ENCODE measurements around the gene GOSR2. TPM values are rescaled to one million over a fixed set of nuclear protein-coding genes. Genes with fewer than 3 reads are reported as not detected.
"Not testable (repeated sequence)": the region's sequence is repeated elsewhere in the genome, so short reads cannot be mapped to it uniquely, and the experiment has no call there.

The GOSR2 gene
- total RNA-seq, 2 experiments from 2014 or later = 67.2 to 68.5 TPM

DNA sequence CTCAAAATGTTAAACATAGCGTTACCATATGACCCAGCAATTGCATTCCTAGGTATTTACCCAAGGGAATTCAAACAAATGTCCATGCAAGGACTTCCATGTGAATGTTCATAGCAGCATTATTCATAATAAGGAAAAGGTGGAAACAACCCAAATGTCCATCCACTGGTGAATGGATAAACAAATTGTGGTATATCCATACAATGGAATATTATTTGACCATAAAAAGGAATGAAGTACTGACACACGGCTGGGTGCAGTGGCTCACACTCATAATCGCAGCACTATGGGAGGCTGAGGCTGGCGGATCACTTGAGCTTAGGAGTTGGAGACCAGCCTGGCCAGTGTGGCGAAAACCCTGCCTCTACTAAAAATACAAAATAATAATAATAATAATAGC lies 24.1 kb upstream of the GOSR2 start:
- no peak overlapping the region for H3K27ac Mint-ChIP-seq
- H3K36me3 Mint-ChIP-seq = no peaks in the 10 kb centered on the region
- peaks cover 4% of the 10 kb centered on the region for H3K27me3 Mint-ChIP-seq
- ATAC-seq (ENCODE audit: low read depth) (no peak), DNase-seq (no peak)
- POLR2A ChIA-PET = no interaction called here
- no peaks in the 10 kb centered on the region for H3K4me1 Mint-ChIP-seq
- H3K9me3 Mint-ChIP-seq = peaks cover 4% of the 10 kb centered on the region
- H3K4me3 Mint-ChIP-seq = no peak overlapping the region

DNA sequence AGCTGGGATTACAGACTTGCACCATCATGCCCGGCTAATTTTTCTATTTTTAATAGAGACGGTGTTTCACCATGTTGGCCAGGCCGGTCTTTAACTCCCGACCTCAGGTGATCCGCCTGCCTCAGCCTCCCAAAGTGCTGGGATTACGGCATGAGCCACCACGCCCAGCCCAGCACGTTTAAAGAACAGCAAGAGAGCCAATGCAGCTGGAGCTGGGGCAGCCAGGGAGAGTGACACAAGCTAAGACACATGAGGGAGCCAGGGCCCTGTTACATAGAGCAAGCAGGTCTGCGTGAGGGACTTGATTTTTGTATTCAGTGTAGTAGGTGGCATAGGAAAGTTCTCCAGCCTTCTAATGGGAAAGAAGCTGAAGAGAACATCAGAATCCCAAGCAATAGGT lies 21.7 kb upstream of the GOSR2 start:
- H3K4me1 Mint-ChIP-seq = peaks cover 9% of the 10 kb centered on the region
- ATAC-seq (ENCODE audit: low read depth) (no peak), DNase-seq (no peak)
- no peak overlapping the region for H3K27ac Mint-ChIP-seq
- H3K27me3 Mint-ChIP-seq = peaks cover 5% of the 10 kb centered on the region
- H3K9me3 Mint-ChIP-seq = peaks cover 7% of the 10 kb centered on the region
- H3K36me3 Mint-ChIP-seq = no peaks in the 10 kb centered on the region
- H3K4me3 Mint-ChIP-seq = no peak overlapping the region
- POLR2A ChIA-PET = interaction anchor here (0.6 kb wide), 1 partner anchor 18 kb away, joined by 4 read pairs; no protein-coding TSS in a partner anchor

DNA sequence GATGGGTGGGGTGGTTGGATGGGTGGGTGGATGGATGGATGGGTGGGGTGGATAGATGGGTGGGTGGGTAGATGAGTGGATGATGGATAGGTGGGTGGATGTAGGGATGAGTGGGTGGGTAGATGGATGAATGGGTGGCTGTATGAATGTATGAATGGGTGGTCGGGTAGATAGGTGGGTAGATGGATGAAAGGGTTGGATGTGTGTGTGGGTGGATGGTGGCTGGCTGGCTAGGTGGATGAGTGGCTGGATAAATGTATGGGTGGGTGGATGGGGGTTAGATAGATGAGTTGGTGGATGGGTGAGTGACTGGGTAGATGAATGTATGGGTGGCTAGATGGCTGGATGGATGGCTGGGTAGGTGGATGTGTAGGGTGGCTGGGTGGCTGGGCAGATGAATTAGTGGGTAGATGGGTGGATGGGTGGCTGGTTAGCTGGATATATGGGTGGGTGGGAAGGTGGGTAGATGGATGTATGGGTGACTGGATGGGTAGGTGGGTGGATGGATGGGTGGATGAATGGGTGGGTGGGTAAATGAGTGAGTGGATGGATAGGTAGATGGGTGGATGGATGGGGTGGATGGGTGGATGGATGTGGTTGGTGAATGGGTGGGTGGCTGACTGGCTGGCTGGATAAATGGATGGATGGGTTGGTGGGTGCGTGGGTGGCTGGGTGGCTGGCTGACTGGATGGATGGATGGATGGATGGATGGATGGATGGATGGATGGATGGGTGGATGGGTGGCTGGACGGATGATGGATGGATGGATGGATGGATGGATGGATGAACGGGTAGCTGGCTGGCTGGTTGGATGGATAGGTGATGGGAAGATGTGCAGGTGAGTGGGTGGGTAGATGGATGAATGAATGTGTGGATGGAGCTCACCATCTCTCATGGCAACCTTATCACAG lies 18.9 kb upstream of the GOSR2 start:
- H3K27ac Mint-ChIP-seq = no peak overlapping the region
- H3K4me1 Mint-ChIP-seq = peaks cover 10% of the 10 kb centered on the region
- DNase-seq (no peak), ATAC-seq (ENCODE audit: low read depth) (no peak)
- H3K36me3 Mint-ChIP-seq = no peaks in the 10 kb centered on the region
- H3K4me3 Mint-ChIP-seq = no peak overlapping the region
- H3K27me3 Mint-ChIP-seq = peaks cover 5% of the 10 kb centered on the region
- H3K9me3 Mint-ChIP-seq = peaks cover 3% of the 10 kb centered on the region
- POLR2A ChIA-PET = no interaction called here

DNA sequence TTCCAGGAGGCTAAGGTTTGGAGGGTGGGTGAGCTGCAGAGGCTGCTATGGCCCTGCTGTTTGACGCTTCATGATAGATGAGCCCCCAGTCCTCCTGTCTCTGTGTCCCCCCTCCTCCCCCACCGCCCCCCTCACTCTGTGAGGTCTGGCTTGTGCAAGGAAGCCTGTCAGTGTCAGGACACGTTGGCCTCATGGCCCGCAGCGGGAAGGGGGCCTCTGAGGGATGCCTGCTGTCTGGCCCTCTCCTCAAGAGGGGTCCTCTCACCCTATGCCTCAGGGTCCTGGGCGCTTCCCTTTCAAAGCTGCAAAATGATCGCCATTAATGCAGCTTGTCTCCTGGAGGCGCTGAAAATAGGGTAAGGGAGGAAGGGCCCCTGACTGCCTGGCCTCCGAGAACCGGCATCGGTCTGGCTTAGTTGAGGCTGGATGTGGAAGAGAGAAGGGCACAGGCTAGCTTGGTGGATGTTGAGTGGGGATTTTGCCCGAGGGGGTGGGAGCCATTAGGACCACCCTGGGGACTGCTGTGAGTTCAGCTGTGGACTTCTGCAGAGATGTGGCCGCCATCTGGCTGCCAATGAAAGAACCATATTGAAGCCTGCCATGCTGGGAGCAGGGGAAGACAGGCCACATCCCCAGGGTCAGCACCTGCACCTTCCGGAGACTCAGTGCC lies 14.8 kb upstream of the GOSR2 start:
- peaks cover 10% of the 10 kb centered on the region for H3K4me1 Mint-ChIP-seq
- H3K9me3 Mint-ChIP-seq = peaks cover 3% of the 10 kb centered on the region
- POLR2A ChIA-PET = no interaction called here
- no peak overlapping the region for H3K27ac Mint-ChIP-seq
- DNase-seq (no peak), ATAC-seq (ENCODE audit: low read depth) (no peak)
- no peaks in the 10 kb centered on the region for H3K36me3 Mint-ChIP-seq
- H3K4me3 Mint-ChIP-seq = no peak overlapping the region
- H3K27me3 Mint-ChIP-seq = peaks cover 3% of the 10 kb centered on the region

DNA sequence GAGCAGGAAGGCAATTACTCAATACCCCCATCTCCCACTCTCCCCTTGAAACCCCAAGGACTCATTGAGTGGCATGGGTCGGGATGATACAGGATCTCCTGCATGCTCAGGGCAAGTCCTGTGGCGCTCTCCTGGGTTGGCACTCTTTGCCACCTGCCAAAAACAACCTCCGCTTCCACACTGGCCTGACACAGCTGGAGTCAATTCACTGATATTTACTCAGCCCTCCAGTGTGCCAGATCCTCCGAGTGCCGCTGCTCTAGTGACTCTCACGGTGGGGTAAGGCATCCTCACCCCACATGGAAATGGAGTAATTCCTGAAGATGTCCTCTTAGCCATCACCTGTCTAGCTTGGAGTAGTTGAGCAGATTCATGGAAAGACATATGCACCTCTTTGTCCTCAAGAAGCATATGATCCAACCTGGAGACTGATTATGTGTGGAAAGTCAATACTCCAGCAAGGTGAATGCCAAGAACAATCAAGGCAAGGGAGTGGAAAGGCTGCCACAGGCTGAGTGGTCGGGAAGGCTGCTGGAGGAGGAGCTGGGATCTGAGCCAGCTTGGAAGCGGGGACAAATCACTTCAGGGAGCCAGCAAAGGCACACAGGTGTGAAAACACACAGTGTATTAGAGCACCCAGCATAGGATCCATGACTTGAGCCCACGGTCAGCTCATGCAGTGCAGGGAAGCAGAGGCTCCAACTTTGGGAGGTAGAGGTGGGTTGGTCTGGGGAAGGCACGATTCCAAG lies 12.6 kb upstream of the GOSR2 start:
- H3K36me3 Mint-ChIP-seq = no peaks in the 10 kb centered on the region
- H3K4me1 Mint-ChIP-seq = peaks cover 9% of the 10 kb centered on the region
- no peak overlapping the region for H3K27ac Mint-ChIP-seq
- no peak for ATAC-seq (ENCODE audit: low read depth)
- DNase-seq = no peak
- POLR2A ChIA-PET = no interaction called here
- no peak overlapping the region for H3K4me3 Mint-ChIP-seq
- no peaks in the 10 kb centered on the region for H3K27me3 Mint-ChIP-seq
- no peaks in the 10 kb centered on the region for H3K9me3 Mint-ChIP-seq

DNA sequence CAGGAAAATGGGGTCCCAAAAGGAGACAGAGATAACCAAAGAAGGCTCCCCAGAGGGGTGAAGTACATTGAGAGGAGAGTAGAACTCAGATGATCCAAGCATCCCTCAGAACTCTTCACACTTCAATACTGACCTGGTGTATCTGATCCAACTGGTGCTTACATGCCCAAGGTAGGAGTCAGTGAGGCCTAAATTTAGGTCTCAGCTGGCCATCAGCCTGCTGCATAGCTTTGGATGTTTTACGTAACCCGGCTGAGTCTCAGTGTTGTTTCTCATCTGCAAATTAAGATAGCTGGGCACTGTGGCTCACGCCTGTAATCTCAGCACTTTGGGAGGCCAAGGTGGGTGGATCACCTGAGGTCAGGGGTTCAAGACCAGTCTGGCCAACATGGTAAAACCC lies 11.6 kb upstream of the GOSR2 start:
- no peaks in the 10 kb centered on the region for H3K9me3 Mint-ChIP-seq
- peaks cover 1% of the 10 kb centered on the region for H3K4me1 Mint-ChIP-seq
- POLR2A ChIA-PET = no interaction called here
- H3K4me3 Mint-ChIP-seq = no peak overlapping the region
- H3K27ac Mint-ChIP-seq = no peak overlapping the region
- no peaks in the 10 kb centered on the region for H3K36me3 Mint-ChIP-seq
- ATAC-seq (ENCODE audit: low read depth) (no peak), DNase-seq (no peak)
- no peaks in the 10 kb centered on the region for H3K27me3 Mint-ChIP-seq

DNA sequence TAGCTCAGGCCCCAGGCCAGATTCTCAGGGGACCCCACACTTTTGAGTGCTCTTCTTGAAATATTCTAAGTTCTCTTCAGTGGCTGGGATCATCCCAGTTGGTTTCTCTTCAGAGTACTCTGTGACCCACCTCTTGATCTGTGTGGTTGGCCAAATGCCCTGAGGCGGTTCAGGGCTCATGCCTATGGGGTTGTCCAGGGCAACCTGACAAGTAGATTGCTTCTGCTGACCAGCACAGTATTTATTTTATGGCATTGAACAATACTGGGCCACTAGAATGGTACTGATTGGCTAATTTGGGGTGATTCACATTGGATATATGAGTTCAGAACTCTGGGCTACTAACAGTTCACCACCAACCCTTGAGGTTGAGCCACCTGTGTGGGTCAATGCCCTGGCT lies 7.4 kb upstream of the GOSR2 start:
- H3K4me3 Mint-ChIP-seq = no peak overlapping the region
- POLR2A ChIA-PET = no interaction called here
- no peaks in the 10 kb centered on the region for H3K9me3 Mint-ChIP-seq
- no peaks in the 10 kb centered on the region for H3K27me3 Mint-ChIP-seq
- ATAC-seq (ENCODE audit: low read depth) (no peak), DNase-seq (no peak)
- H3K4me1 Mint-ChIP-seq = no peaks in the 10 kb centered on the region
- H3K36me3 Mint-ChIP-seq = no peaks in the 10 kb centered on the region
- H3K27ac Mint-ChIP-seq = no peak overlapping the region

DNA sequence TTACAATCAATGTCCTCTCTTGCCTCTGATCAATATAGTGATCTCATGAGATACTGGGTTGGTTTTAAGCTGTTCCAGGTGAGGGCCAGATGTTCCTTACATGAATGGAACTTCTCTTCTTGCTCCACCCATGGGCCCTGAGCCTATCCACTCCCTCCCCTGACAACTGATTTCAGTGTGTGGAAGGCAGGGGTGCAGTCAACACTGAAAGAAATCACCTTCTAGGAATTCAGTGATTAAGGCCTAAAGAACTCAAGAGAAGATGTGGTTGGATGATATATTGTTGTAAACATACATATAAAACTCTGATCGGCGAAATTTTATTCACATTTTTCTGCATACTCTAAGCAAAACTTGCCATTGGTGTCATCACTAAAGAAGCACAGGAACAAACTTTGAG lies 6.7 kb upstream of the GOSR2 start:
- no peaks in the 10 kb centered on the region for H3K4me1 Mint-ChIP-seq
- DNase-seq (no peak), ATAC-seq (ENCODE audit: low read depth) (no peak)
- no peak overlapping the region for H3K27ac Mint-ChIP-seq
- no peaks in the 10 kb centered on the region for H3K9me3 Mint-ChIP-seq
- H3K27me3 Mint-ChIP-seq = no peaks in the 10 kb centered on the region
- H3K36me3 Mint-ChIP-seq = no peaks in the 10 kb centered on the region
- H3K4me3 Mint-ChIP-seq = no peak overlapping the region
- POLR2A ChIA-PET = no interaction called here

DNA sequence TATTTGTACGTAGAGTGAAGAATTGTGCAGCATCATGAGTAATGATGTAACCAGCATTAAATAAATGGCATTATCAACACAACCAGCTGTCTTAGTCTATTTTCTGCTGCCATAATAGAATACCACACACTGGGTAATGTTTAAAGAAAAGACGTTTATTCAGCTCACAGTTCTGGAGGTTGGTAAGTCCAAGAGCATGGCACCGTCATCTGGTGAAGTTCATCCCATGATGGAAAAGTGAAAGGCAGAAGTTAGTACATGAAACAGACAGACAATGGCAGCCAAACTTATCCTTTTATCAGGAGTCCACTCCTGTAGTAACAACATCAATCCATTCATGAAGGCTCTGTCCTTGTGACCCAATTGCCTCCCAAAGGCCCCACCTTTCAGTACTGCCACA lies 6.3 kb upstream of the GOSR2 start:
- Mint-ChIP-seq H3K27me3 (no peaks in the 10 kb centered on the region), H3K4me1 (no peaks in the 10 kb centered on the region), H3K36me3 (no peaks in the 10 kb centered on the region), H3K4me3 (no peak overlapping the region), H3K27ac (no peak overlapping the region), H3K9me3 (no peaks in the 10 kb centered on the region)
- ATAC-seq (ENCODE audit: low read depth) (no peak), DNase-seq (no peak)
- POLR2A ChIA-PET = no interaction called here

DNA sequence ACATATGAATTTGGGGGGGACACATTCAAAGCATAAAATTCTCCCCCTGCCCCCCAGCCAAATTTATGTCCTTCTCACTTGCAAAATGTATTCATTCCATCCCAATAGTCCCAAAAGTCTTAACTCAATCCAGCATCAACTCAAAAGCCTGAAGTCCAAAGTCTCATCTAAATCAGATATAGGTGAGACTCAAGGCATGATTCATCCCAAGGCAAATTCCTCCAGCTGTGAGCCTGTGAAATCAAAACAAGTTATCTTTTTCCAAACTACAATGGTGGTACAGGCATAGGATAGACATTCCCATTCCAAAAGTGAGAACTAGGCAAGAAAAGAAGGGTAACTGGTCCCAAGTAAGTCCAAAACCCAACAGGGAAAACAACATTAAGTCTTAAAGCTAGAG lies 5.9 kb upstream of the GOSR2 start:
- no peaks in the 10 kb centered on the region for H3K27me3 Mint-ChIP-seq
- H3K27ac Mint-ChIP-seq = no peak overlapping the region
- H3K4me1 Mint-ChIP-seq = peaks cover 3% of the 10 kb centered on the region
- no peaks in the 10 kb centered on the region for H3K36me3 Mint-ChIP-seq
- no peak overlapping the region for H3K4me3 Mint-ChIP-seq
- DNase-seq (no peak), ATAC-seq (ENCODE audit: low read depth) (no peak)
- H3K9me3 Mint-ChIP-seq = no peaks in the 10 kb centered on the region
- POLR2A ChIA-PET = no interaction called here

DNA sequence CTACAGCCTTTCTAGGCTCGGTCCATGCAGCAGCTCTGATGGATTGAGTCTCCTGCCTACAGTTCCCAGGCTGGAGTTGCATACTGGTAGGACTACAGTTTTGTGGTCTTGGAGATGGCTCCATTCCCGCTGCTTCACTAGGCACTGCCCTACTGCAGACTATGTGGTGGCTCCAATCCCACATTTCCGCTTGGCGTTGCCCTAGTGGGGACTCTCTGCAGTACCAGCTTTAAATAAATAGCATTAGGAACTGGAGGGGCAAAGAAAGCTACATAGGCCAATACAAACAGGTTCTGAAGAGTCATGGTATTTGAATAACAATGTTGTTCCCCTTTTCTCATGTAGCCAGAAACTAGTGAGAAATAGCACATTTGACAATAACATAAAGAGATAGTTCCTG lies 5.4 kb upstream of the GOSR2 start:
- Mint-ChIP-seq H3K27ac (no peak overlapping the region), H3K4me3 (no peak overlapping the region), H3K9me3 (no peaks in the 10 kb centered on the region), H3K36me3 (no peaks in the 10 kb centered on the region), H3K27me3 (no peaks in the 10 kb centered on the region), H3K4me1 (peaks cover 4% of the 10 kb centered on the region)
- POLR2A ChIA-PET = no interaction called here
- DNase-seq = no peak
- no peak for ATAC-seq (ENCODE audit: low read depth)

DNA sequence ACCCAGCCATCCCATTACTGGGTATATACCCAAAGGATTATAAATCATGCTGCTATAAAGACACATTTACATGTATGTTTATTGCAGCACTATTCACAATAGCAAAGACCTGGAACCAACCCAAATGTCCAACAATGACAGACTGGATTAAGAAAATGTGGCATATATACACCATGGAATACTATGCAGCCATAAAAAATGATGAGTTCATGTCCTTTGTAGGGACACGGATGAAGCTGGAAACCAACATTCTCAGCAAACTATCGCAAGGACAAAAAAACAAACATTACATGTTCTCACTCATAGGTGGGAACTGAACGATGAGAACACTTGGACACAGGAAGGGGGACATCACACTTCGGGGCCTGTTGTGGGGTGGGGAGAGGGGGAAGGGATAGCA lies 998 bp upstream of the GOSR2 start:
- ATAC-seq (ENCODE audit: low read depth); POLR2A ChIA-PET; DNase-seq; H3K36me3 Mint-ChIP-seq; H3K9me3 Mint-ChIP-seq; H3K27me3 Mint-ChIP-seq: not testable (repeated sequence)
- H3K27ac Mint-ChIP-seq = peak overlapping the region; percentile 44
- peak overlapping the region; percentile 81 for H3K4me3 Mint-ChIP-seq
- H3K4me1 Mint-ChIP-seq = peaks cover 27% of the 10 kb centered on the region

DNA sequence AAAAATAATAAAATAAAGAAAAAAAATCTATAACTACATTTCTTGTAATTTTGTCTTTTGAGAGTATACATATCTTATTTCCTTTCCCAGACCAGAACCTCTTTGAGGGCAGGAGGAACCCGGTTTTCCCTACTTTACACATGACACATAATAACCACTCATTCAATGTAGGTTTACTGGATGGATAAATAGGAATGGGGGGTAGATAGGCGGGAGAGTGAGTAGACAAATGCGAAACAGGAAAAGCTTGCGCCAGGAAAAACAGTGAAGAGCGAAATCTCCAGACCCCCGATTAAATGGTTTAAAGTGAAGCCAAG lies 515 bp upstream of the GOSR2 start:
- Mint-ChIP-seq H3K27me3 (no peaks in the 10 kb centered on the region), H3K27ac (peak overlapping the region; percentile 99), H3K4me3 (peak overlapping the region; percentile 90), H3K9me3 (no peaks in the 10 kb centered on the region), H3K4me1 (peaks cover 31% of the 10 kb centered on the region), H3K36me3 (peaks cover 2% of the 10 kb centered on the region)
- ATAC-seq (ENCODE audit: low read depth) (no peak), DNase-seq (no peak)
- POLR2A ChIA-PET = no interaction called here
